GM12878 (cell line): ENCODE data around the gene CATSPERZ. TPM values are rescaled to one million over a fixed set of nuclear protein-coding genes. Genes with fewer than 3 reads are reported as not detected.

ENCODE experiments used
- BMI1 ChIP-seq: fragments of 450-650 bp; IDR thresholded peaks from 2 replicates; pipeline ENCODE4 v1.6.1; 2016; ENCODE audit warnings: mild to moderate bottlenecking, moderate library complexity, borderline replicate concordance
- E4F1 ChIP-seq: fragments of 450-650 bp; IDR thresholded peaks from 2 replicates; pipeline ENCODE4 v1.6.1; 2018; ENCODE audit warnings: borderline replicate concordance, mild to moderate bottlenecking; ENCODE audit not compliant: partially characterized antibody
- EED ChIP-seq: sonication (generic); IDR thresholded peaks from 2 replicates; pipeline ENCODE4 v1.6.1; 2016; ENCODE audit warnings: antibody characterized with exemption, low read depth
- HSF1 ChIP-seq: fragments of 150-350 bp; IDR thresholded peaks from 2 replicates; pipeline ENCODE4 v1.6.1; 2014; ENCODE audit warnings: mild to moderate bottlenecking, low read depth, low read length
- IKZF1 ChIP-seq: fragments of 450-650 bp; conservative IDR thresholded peaks from 2 replicates; pipeline ENCODE4 v1.6.1; 2017; ENCODE audit warnings: antibody characterized with exemption, mild to moderate bottlenecking
- IRF3 ChIP-seq: fragments of 450-650 bp; IDR thresholded peaks from 2 replicates; pipeline ENCODE4 v1.6.1; 2014; ENCODE audit warnings: mild to moderate bottlenecking
- KLF5 ChIP-seq: fragments of 450-650 bp; IDR thresholded peaks from 2 replicates; pipeline ENCODE4 v1.6.1; 2014; ENCODE audit warnings: mild to moderate bottlenecking; ENCODE audit not compliant: partially characterized antibody
- MTA3 ChIP-seq: IDR thresholded peaks from 2 replicates; pipeline ENCODE4 v1.6.1; 2012; ENCODE audit warnings: low read length, inconsistent platforms, borderline replicate concordance
- MXI1 ChIP-seq: fragments of 150-350 bp; IDR thresholded peaks from 2 replicates; pipeline ENCODE4 v1.6.1; 2011; ENCODE audit warnings: low read depth, mild to moderate bottlenecking, inconsistent platforms, low read length, improper control_type of control experiment
- MYC ChIP-seq: IDR thresholded peaks from 2 replicates; pipeline ENCODE4 v1.6.1; 2011; ENCODE audit warnings: mild to moderate bottlenecking, low read length, moderate library complexity, inconsistent platforms; ENCODE audit not compliant: insufficient read depth, insufficient replicate concordance, insufficient read length, severe bottlenecking
- NFXL1 ChIP-seq: fragments of 450-650 bp; IDR thresholded peaks from 2 replicates; pipeline ENCODE4 v1.6.1; 2017; ENCODE audit warnings: antibody characterized with exemption, mild to moderate bottlenecking, borderline replicate concordance
- NFYA ChIP-seq: IDR thresholded peaks from 2 replicates; pipeline ENCODE4 v1.6.1; 2011; ENCODE audit warnings: low read depth, mild to moderate bottlenecking, low read length, improper control_type of control experiment, borderline replicate concordance
- RAD51 ChIP-seq: fragments of 450-650 bp; IDR thresholded peaks from 2 replicates; pipeline ENCODE4 v1.6.1; 2016; ENCODE audit warnings: moderate library complexity, mild to moderate bottlenecking, inconsistent platforms
- SIX5 ChIP-seq: IDR thresholded peaks from 2 replicates; pipeline ENCODE4 v1.6.1; 2011; ENCODE audit warnings: mild to moderate bottlenecking, low read depth, low read length, moderate library complexity; ENCODE audit not compliant: severe bottlenecking
- SMAD1 ChIP-seq: fragments of 450-650 bp; IDR thresholded peaks from 2 replicates; pipeline ENCODE4 v1.6.1; 2018; ENCODE audit warnings: mild to moderate bottlenecking, low read depth; ENCODE audit not compliant: partially characterized antibody
- SRF ChIP-seq, 2 experiments: IDR thresholded peaks; 2 replicates each; pipeline ENCODE4 v1.6.1; 2011; ENCODE audit warnings: low read depth in 2 of 2, low read length in 2 of 2, mild to moderate bottlenecking in 1 of 2, moderate library complexity in 1 of 2
- STAT3 ChIP-seq: IDR thresholded peaks from 2 replicates; pipeline ENCODE4 v1.6.1; 2011; ENCODE audit warnings: low read depth, low read length, improper control_type of control experiment
- WRNIP1 ChIP-seq: IDR thresholded peaks from 2 replicates; pipeline ENCODE4 v1.6.1; 2011; ENCODE audit warnings: low read depth, low read length, improper control_type of control experiment, borderline replicate concordance
- YBX1 ChIP-seq: fragments of 450-650 bp; IDR thresholded peaks from 2 replicates; pipeline ENCODE4 v1.6.1; 2016; ENCODE audit warnings: antibody characterized with exemption
- YY1 ChIP-seq: IDR thresholded peaks from 2 replicates; pipeline ENCODE4 v1.6.1; 2011; ENCODE audit warnings: low read depth, mild to moderate bottlenecking, low read length
- ZBTB40 ChIP-seq: fragments of 450-650 bp; IDR thresholded peaks from 2 replicates; pipeline ENCODE4 v1.6.1; 2016; ENCODE audit warnings: mild to moderate bottlenecking, moderate library complexity, borderline replicate concordance
- ZNF622 ChIP-seq: fragments of 450-650 bp; IDR thresholded peaks from 2 replicates; pipeline ENCODE4 v1.6.1; 2017; ENCODE audit warnings: mild to moderate bottlenecking, inconsistent platforms
- polyA plus RNA-seq, 11 experiments: library from polyadenylated mRNA; depleted of rRNA in 4 of 11; unstranded in 6 of 11; stranded (reverse) in 5 of 11; fragments of >200 nt; fragmentation: Nextera tagmentation in 4 of 11; fragmentation: Illumina TruSeq in 1 of 11; extraction: Ambion mirVana in 4 of 11; extraction: Trizol in 1 of 11; gene quantifications; 1 replicate in 1 of 11; 2 replicates in 10 of 11; pipeline versions ENCODE4 v1.2.1 to v1.2.3, GENCODE V29; 2011 to 2016; ENCODE audit warnings: inconsistent platforms in 2 of 11, missing spikeins in 2 of 11, low read depth in 1 of 11
- total RNA-seq, 4 experiments: library from RNA; depleted of rRNA in 3 of 4; stranded (reverse); fragments of >200 nt in 3 of 4; fragmentation: Illumina TruSeq in 1 of 4; extraction: Trizol in 1 of 4; gene quantifications; 2 replicates each; pipeline versions ENCODE4 v1.2.1 to v1.2.3, GENCODE V29; 2013 to 2021

The CATSPERZ gene
- total and polyA plus RNA-seq, 10 of the 15 experiments (the other 5 are each of a cell fraction or from before 2014, with no cell fraction given), result 0.12 to 0.31 TPM; not detected in 8

GRCh38 chr11:64339754-64340408 is 39.7 kb downstream of the CATSPERZ start, which contains the start of gene CCDC88B (continued):
- TF ChIP-seq WRNIP1 (no peak), MTA3 (no peak), IRF3 (no peak), E4F1 (peak; percentile 63), YBX1 (no peak), MXI1 (0 out of 2 replicates have a peak, but pooled peaks have one; percentile 37), HSF1 (no peak), RAD51 (no peak), NFXL1 (no peak), ZBTB40 (peak; percentile 86), IKZF1 (peak; percentile 90), NFYA (no peak), EED (0 out of 2 replicates have a peak, but pooled peaks have one; percentile 33), SMAD1 (no peak), BMI1 (no peak), SIX5 (no peak), STAT3 (no peak), KLF5 (no peak), ZNF622 (no peak), YY1 (peak; percentile 38; the same call in 1 of the 2 replicates), SRF (IDR thresholded peaks at IDR 0.05; ENCODE audit: low read depth in 2 of 2, low read length in 2 of 2) (no peak), MYC (no peak)
